Activated T-cell treated with anti-CD3 and anti-CD28 coated beads, Interleukin-2, amount 50 U/mL, for 24 hours (primary cell): ENCODE data around the gene GLYATL3.
"Not testable (repeated sequence)": the region's sequence is repeated elsewhere in the genome, so short reads cannot be mapped to it uniquely, and the experiment has no call there.

Experiments used
- DNase-seq: peaks from one replicate; pipeline ENCODE4 v3.0.0-alpha.2; 2020
- H3K27ac Mint-ChIP-seq: 2 replicates; pipeline ENCODE4 v1.8.0; 2020; ENCODE audit warnings: mild to moderate bottlenecking, mixed read lengths
- H3K27me3 Mint-ChIP-seq: 2 replicates; pipeline ENCODE4 v1.8.0; 2020; ENCODE audit warnings: mixed read lengths
- H3K36me3 Mint-ChIP-seq: 2 replicates; pipeline ENCODE4 v1.8.0; 2020; ENCODE audit warnings: low read depth, mixed read lengths
- H3K4me1 Mint-ChIP-seq: 2 replicates; pipeline ENCODE4 v1.8.0; 2020; ENCODE audit warnings: low read depth, mixed read lengths
- H3K4me3 Mint-ChIP-seq: 2 replicates; pipeline ENCODE4 v1.8.0; 2020; ENCODE audit warnings: mild to moderate bottlenecking, moderate library complexity, mixed read lengths
- H3K9me3 Mint-ChIP-seq: 2 replicates; pipeline ENCODE4 v1.8.0; 2020; ENCODE audit warnings: mixed read lengths

GLYATL3 gene

GRCh38 chr6:49499623-49500022 is at the start of gene GLYATL3:
TSS of gene GLYATL3 (plus strand) at chr6:49499923. CDS start at chr6:49511991, 12,068 bp downstream.
- Mint-ChIP-seq H3K36me3 (no peaks in the 10 kb centered on the region), H3K9me3 (no peaks in the 10 kb centered on the region), H3K4me1 (no peaks in the 10 kb centered on the region), H3K27ac (no peak within 1 kb of the TSS), H3K4me3 (no peak within 1 kb of the TSS), H3K27me3 (no peaks in the 10 kb centered on the region)
- DNase-seq = no peak

DNA sequence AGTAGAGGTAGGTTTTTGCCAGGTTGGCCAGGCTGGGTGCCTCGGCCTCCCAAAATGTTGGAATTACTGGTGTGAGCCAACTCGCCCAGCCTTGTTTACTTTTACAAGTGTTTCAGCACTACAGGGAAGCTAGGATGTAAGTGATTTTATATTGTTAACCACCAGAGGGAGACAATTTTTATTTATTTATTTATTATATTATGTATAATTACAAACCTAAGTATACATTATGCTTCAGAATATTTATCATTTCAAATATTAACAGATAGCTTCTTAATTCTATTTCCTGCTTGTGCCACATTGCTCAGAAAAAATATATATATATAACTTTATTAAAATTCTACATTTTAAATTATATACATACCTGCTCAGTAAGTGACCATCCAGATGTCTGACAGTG is 46.5 kb upstream of the GLYATL3 start:
- no peaks in the 10 kb centered on the region for H3K27me3 Mint-ChIP-seq
- H3K4me3 Mint-ChIP-seq = no peak overlapping the region
- no peaks in the 10 kb centered on the region for H3K9me3 Mint-ChIP-seq
- peaks cover 61% of the 10 kb centered on the region for H3K36me3 Mint-ChIP-seq
- peaks cover 5% of the 10 kb centered on the region for H3K4me1 Mint-ChIP-seq
- DNase-seq = no peak
- no peak overlapping the region for H3K27ac Mint-ChIP-seq

DNA sequence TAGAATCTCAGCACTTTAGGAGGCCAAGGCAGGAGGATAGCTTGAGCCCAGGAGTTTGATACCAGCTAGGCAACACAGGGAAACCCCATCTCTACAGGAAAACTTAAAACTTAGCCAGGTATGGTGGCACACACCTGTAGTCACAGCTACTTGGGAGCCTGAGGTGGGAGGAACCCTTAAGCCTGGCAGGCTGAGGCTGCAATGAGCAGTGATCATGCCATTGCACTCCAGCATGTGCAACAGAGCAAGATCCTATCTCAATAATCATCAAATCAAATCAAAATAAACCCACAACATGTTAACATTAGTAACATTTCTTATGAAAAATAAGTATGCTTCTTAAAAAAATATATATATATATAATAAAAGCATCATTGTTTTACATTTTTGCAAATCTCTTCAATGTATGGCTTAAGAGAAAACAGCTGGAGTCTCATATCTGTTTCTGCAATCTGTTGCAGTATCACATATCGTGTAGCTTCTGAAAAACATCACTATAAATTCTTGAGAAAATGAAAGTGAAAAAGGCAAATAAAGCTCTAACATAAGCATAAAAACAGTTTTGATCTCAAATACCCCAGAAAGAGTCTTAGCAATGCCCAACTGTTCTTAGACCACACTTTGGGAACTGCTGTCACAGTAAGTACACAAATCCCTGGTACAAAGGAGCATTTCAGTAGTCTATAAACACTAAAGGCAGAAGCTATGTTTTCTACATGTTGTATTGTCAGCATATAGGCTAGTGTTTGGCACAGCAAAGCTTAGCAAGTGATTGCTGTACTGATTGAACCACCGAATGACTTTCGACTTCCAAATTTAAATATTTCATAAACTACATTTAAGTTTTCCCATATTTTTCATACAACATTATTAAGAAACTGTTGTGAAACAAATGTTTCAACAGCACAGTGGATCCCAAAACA is 44.7 kb upstream of the GLYATL3 start:
- Mint-ChIP-seq H3K27me3 (no peaks in the 10 kb centered on the region), H3K27ac (peak overlapping the region; percentile 14), H3K4me3 (no peak overlapping the region)

GRCh38 chr6:49457771-49458170 is 42.0 kb upstream of the GLYATL3 start:
- no peak overlapping the region for H3K4me3 Mint-ChIP-seq
- H3K27me3 Mint-ChIP-seq = no peaks in the 10 kb centered on the region
- H3K9me3 Mint-ChIP-seq = no peaks in the 10 kb centered on the region
- peaks cover 50% of the 10 kb centered on the region for H3K36me3 Mint-ChIP-seq
- DNase-seq = no peak
- no peak overlapping the region for H3K27ac Mint-ChIP-seq
- peaks cover 29% of the 10 kb centered on the region for H3K4me1 Mint-ChIP-seq

More for the DNA sequence above, 44.7 kb upstream of the GLYATL3 start:
- Mint-ChIP-seq H3K9me3 (no peaks in the 10 kb centered on the region), H3K36me3 (peaks cover 62% of the 10 kb centered on the region), H3K4me1 (peaks cover 12% of the 10 kb centered on the region)
- no peak for DNase-seq

- no peaks in the 10 kb centered on the region for H3K27me3 Mint-ChIP-seq
- H3K4me3 Mint-ChIP-seq = peak overlapping the region; percentile 95
- peaks cover 51% of the 10 kb centered on the region for H3K36me3 Mint-ChIP-seq
- DNase-seq = no peak
- H3K27ac Mint-ChIP-seq = peak overlapping the region; percentile 95
- no peaks in the 10 kb centered on the region for H3K9me3 Mint-ChIP-seq
- peaks cover 46% of the 10 kb centered on the region for H3K4me1 Mint-ChIP-seq
Observed at GRCh38 chr6:49462071-49462470, 37.7 kb upstream of the GLYATL3 start.

DNA sequence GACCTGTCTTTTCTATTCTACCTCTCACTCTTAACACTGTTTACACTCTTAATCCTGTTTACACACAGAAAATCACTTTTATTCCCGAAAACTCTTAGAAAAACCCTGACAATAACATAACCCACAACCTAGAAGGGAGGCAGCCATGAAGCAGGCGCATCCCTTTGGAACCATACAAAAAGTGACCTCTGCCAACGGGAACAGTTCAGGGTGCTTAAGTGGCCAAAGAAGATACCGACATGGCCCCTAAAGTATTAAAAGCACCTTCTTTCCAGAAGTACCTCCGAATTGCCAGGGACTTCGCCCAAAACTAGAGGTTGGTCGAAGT is 37.2 kb upstream of the GLYATL3 start:
- Mint-ChIP-seq H3K4me1 (peaks cover 46% of the 10 kb centered on the region), H3K9me3 (no peaks in the 10 kb centered on the region), H3K36me3 (peaks cover 48% of the 10 kb centered on the region), H3K27ac (peak overlapping the region; percentile 95), H3K4me3 (peak overlapping the region; percentile 95), H3K27me3 (no peaks in the 10 kb centered on the region)
- DNase-seq = no peak

- DNase-seq = peak; percentile 90
- Mint-ChIP-seq H3K27me3 (no peaks in the 10 kb centered on the region), H3K4me3 (peak within 1 kb of the TSS; percentile 95), H3K27ac (peak within 1 kb of the TSS; percentile 95), H3K9me3 (no peaks in the 10 kb centered on the region), H3K4me1 (peaks cover 46% of the 10 kb centered on the region), H3K36me3 (peaks cover 43% of the 10 kb centered on the region)
Observed at GRCh38 chr6:49462927-49463611, 36.7 kb upstream of the GLYATL3 start, which contains the start of the genes CENPQ and MMUT. TSS of gene CENPQ (plus strand) at chr6:49463370. CDS start at chr6:49470177, 6,807 bp downstream. TSS of gene MMUT (minus strand) at chr6:49463253. CDS start at chr6:49459466, 3,787 bp downstream.

GRCh38 chr6:49463612-49463967 is 36.1 kb upstream of the GLYATL3 start:
- Mint-ChIP-seq H3K4me1 (peaks cover 46% of the 10 kb centered on the region), H3K9me3 (no peaks in the 10 kb centered on the region), H3K27ac (peak overlapping the region; percentile 95), H3K4me3 (peak overlapping the region; percentile 95), H3K27me3 (no peaks in the 10 kb centered on the region), H3K36me3 (peaks cover 38% of the 10 kb centered on the region)
- DNase-seq = no peak

GRCh38 chr6:49464691-49465090 is 35.0 kb upstream of the GLYATL3 start:
- Mint-ChIP-seq H3K9me3 (no peaks in the 10 kb centered on the region), H3K36me3 (peaks cover 36% of the 10 kb centered on the region), H3K27ac (peak overlapping the region; percentile 64), H3K4me1 (peaks cover 43% of the 10 kb centered on the region), H3K4me3 (peak overlapping the region; percentile 95), H3K27me3 (no peaks in the 10 kb centered on the region)
- no peak for DNase-seq

DNA sequence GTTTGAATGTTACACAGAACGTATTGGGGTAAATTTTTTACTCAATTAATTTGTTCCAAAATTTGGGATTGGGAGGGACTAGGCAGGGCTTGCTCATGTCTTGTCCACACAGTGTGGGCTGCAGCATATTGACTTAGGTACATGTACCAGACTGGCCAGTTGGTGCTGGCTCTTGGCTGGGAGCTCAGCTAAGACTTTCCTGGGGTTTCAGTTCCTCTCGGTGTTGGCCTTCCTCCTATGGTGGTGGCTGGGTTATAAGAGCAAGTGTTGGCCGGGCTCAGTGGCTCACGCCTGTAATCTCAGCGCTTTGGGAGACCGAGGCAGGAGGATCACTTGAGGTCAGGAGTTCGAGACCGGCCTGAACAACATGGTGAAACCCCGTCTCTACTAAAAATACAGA is 31.7 kb upstream of the GLYATL3 start:
- Mint-ChIP-seq H3K36me3 (peaks cover 55% of the 10 kb centered on the region), H3K4me1 (peaks cover 21% of the 10 kb centered on the region), H3K27ac (no peak overlapping the region), H3K27me3 (no peaks in the 10 kb centered on the region), H3K9me3 (no peaks in the 10 kb centered on the region), H3K4me3 (no peak overlapping the region)
- DNase-seq = no peak

- H3K4me1 Mint-ChIP-seq, DNase-seq, H3K27me3 Mint-ChIP-seq, H3K9me3 Mint-ChIP-seq, H3K4me3 Mint-ChIP-seq, H3K27ac Mint-ChIP-seq: not testable (repeated sequence)
- H3K36me3 Mint-ChIP-seq = peaks cover 78% of the 10 kb centered on the region
Observed at GRCh38 chr6:49476564-49476963, 23.2 kb upstream of the GLYATL3 start.

DNA sequence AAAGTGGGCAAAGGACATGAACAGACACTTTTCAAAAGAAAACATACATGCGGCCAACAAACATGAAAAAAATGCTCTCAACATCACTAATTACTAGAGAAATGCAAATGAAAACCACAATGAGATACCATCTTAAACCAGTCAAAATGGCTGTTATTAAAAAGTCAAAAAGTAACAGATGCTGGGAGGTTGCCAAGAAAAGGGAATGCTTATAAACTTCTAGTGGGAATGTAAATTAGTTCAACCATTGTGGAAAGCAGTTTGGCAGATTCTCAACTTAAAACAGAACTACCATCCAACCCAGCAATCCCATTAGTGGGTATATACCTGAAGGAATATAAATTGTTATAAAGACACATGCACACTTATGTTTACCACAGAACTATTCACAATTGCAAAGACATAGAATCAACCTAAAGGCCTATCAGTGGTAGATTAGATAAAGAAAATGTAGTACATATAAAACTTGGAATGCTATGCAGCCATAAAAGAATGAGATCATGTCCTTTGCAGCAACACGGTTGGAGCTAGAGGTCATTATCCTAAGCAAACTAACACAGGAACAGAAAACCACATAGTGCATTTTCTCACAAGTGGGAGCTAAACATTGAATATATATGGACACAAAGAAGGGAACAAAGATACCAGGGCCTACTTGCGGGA is 20.3 kb upstream of the GLYATL3 start:
- H3K27ac Mint-ChIP-seq = no peak overlapping the region

GRCh38 chr6:49481846-49482245 is 17.9 kb upstream of the GLYATL3 start:
- not testable (repeated sequence) for DNase-seq, H3K4me1 Mint-ChIP-seq, H3K27me3 Mint-ChIP-seq, H3K9me3 Mint-ChIP-seq, H3K27ac Mint-ChIP-seq, H3K4me3 Mint-ChIP-seq
- peaks cover 60% of the 10 kb centered on the region for H3K36me3 Mint-ChIP-seq

More for the DNA sequence above, 20.3 kb upstream of the GLYATL3 start:
- H3K4me1 Mint-ChIP-seq = no peaks in the 10 kb centered on the region
- H3K4me3 Mint-ChIP-seq = no peak overlapping the region
- H3K27me3 Mint-ChIP-seq = no peaks in the 10 kb centered on the region
- H3K36me3 Mint-ChIP-seq = peaks cover 66% of the 10 kb centered on the region
- no peaks in the 10 kb centered on the region for H3K9me3 Mint-ChIP-seq
- no peak for DNase-seq

DNA sequence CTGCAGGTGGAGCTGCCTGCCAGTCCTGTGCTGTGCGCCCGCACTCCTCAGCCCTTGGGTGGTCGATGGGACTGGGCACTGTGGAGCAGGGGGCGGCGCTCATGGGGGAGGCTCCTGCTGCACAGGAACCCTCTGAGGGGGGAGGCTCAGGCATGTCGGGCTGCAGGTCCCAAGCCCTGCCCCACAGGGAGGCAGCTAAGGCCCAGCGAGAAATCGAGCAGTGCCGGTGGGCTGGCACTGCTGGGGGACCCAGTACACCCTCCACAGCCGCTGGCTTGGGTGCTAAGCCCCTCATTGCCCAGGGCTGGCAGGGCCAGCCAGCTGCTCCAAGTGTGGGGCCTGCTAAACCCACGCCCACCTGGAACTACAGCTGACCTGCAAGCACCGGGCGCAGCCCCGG is 16.3 kb upstream of the GLYATL3 start:
- not testable (repeated sequence) for H3K4me1 Mint-ChIP-seq

More for the DNA sequence above, 16.3 kb upstream of the GLYATL3 start:
- peaks cover 59% of the 10 kb centered on the region for H3K36me3 Mint-ChIP-seq
- not testable (repeated sequence) for H3K4me3 Mint-ChIP-seq, H3K27ac Mint-ChIP-seq, H3K9me3 Mint-ChIP-seq, H3K27me3 Mint-ChIP-seq, DNase-seq
